ENCODE data around the gene CDK5. TPM values are rescaled to one million over a fixed set of nuclear protein-coding genes. Genes with fewer than 3 reads are reported as not detected.
"Not testable (repeated sequence)": the region's sequence is repeated elsewhere in the genome, so short reads cannot be mapped to it uniquely, and the experiment has no call there.

CDK5 gene
- total RNA-seq, 1 experiment from 2014 or later = 34.3 TPM

GRCh38 chr7:151017953-151018420, 39.7 kb downstream of the CDK5 start:
- H3K9me3 ChIP-seq (replicated peaks) = no peaks in the 10 kb centered on the region
- H3K36me3 ChIP-seq = no peaks in the 10 kb centered on the region
- no peak overlapping the region for H3K27ac ChIP-seq
- peaks cover 40% of the 10 kb centered on the region for H3K27me3 ChIP-seq
- no peaks in the 10 kb centered on the region; the same call in 1 of the 2 replicates for H3K4me1 ChIP-seq
- H3K4me3 ChIP-seq = no peak overlapping the region
- DNase-seq = peak; percentile 64 to 68

DNA sequence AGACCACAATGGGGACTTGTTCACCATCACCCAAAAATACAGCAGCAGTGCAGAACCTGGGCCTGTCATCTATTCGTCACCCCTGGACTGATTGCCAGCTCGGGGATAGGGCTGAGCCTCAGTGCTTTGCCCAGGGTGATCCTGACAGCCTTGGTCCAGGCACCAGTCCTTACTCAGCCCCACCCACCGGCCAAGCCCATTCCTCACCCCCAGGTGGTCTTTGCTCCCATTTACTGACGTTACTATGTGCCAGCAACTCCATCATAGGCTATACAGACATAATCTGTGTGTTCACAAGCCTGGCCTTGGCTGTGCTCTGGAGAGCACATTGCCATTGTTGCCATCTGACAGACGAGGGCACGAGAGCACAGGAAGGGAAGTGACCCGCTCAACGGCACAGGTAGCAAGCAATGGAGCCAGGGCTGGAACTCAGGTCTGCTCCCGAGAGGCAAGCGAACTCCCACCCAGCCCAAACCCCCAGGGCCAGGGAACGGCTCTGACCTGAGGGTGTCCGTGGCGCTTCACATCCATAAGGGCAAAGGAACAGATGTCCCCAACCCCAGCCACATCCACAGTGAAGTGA, 40.2 kb downstream of the CDK5 start:
- H3K36me3 ChIP-seq = no peaks in the 10 kb centered on the region
- H3K27ac ChIP-seq = no peak overlapping the region
- no peak overlapping the region for H3K4me3 ChIP-seq
- H3K4me1 ChIP-seq = no peaks in the 10 kb centered on the region; the same call in 1 of the 2 replicates
- DNase-seq = no peak
- H3K9me3 ChIP-seq (replicated peaks) = no peaks in the 10 kb centered on the region
- H3K27me3 ChIP-seq = peaks cover 37% of the 10 kb centered on the region

DNA sequence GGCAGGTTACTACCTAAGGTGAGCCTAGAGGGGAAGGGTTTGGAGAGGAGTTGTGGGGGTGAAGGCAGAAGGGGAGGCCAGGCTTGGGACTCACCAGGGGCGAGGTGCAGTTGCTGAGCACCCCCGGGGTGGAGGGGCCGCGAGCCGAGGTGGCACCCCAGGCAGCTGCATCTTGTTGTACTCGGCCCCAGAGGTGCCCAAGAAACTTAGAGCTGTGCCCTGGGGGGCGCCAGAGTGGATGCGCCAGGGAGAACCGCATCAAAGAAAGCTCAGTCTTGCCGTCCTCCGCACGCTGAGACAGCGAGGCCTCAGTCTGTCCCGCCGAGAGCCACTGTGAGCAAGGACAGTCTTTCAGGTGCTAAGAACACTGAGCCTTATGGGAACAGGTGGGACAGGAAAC, 40.8 kb downstream of the CDK5 start:
- Histone ChIP-seq H3K27me3 (peaks cover 40% of the 10 kb centered on the region), H3K9me3 (replicated peaks) (no peaks in the 10 kb centered on the region), H3K4me1 (no peaks in the 10 kb centered on the region; the same call in 1 of the 2 replicates), H3K36me3 (no peaks in the 10 kb centered on the region), H3K27ac (no peak overlapping the region), H3K4me3 (no peak overlapping the region)
- DNase-seq = no peak

DNA sequence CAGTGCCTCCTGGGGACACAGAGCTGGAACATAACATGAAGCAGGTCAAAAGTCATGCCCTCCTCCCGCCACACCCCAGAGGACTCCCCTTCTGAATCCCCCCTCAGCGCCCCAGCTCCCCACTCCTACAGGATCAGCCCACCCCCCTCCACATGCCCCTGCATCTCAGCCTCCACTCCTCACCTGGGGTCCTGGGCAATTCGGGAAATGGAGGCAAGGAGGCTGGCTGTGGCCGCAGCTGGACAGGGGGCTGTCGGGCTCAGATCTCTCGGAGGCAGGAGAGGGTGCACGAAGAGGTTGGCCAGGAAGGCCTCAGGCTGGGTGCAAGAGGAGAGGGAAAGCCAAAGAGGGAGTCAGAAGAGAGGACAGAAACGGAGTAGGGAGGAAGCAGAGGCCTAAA, 41.2 kb downstream of the CDK5 start:
- DNase-seq = no peak
- peaks cover 44% of the 10 kb centered on the region for H3K27me3 ChIP-seq
- H3K36me3 ChIP-seq = no peaks in the 10 kb centered on the region

GRCh38 chr7:151015967-151016366, 41.7 kb downstream of the CDK5 start:
- H3K4me1 ChIP-seq = no peaks in the 10 kb centered on the region; the same call in 1 of the 2 replicates
- no peaks in the 10 kb centered on the region for H3K36me3 ChIP-seq
- H3K27me3 ChIP-seq = peaks cover 47% of the 10 kb centered on the region
- H3K27ac ChIP-seq = no peak overlapping the region
- no peaks in the 10 kb centered on the region for H3K9me3 ChIP-seq (replicated peaks)
- H3K4me3 ChIP-seq = no peak overlapping the region
- DNase-seq = no peak

More for the DNA sequence above, 41.2 kb downstream of the CDK5 start:
- H3K9me3 ChIP-seq (replicated peaks) = no peaks in the 10 kb centered on the region
- no peak overlapping the region for H3K27ac ChIP-seq
- no peak overlapping the region for H3K4me3 ChIP-seq
- no peaks in the 10 kb centered on the region; the same call in 1 of the 2 replicates for H3K4me1 ChIP-seq

DNA sequence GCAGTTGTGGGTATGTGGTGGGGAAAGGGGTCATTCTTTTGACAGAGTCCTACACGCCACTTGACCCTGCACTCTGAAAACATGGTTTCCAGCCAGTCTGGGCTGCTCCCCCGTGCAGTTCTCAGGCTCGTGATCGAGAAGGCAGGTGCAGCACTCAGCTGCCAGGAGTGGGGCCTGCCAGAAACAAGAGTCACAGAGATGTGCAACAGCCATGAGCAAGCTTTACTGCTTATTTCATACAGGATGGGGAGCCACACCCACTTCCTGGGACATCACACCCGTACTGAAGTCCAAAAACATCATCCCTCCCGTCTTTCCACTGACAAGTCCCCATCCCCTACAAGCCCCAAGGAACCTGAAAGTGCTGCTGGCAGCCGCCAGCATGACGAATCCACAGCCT, 42.7 kb downstream of the CDK5 start:
- Histone ChIP-seq H3K4me1 (no peaks in the 10 kb centered on the region; the same call in 1 of the 2 replicates), H3K27me3 (peaks cover 50% of the 10 kb centered on the region), H3K27ac (no peak overlapping the region), H3K4me3 (no peak overlapping the region), H3K9me3 (replicated peaks) (no peaks in the 10 kb centered on the region), H3K36me3 (no peaks in the 10 kb centered on the region)
- DNase-seq = no peak

GRCh38 chr7:151013733-151014497, 43.8 kb downstream of the CDK5 start:
- DNase-seq = no peak
- H3K36me3 ChIP-seq = no peaks in the 10 kb centered on the region
- no peaks in the 10 kb centered on the region; the same call in 1 of the 2 replicates for H3K4me1 ChIP-seq
- no peak overlapping the region for H3K27ac ChIP-seq
- no peaks in the 10 kb centered on the region for H3K9me3 ChIP-seq (replicated peaks)
- no peak overlapping the region for H3K4me3 ChIP-seq
- H3K27me3 ChIP-seq = peaks cover 47% of the 10 kb centered on the region

GRCh38 chr7:151013356-151013732, 44.4 kb downstream of the CDK5 start:
- no peak overlapping the region for H3K27ac ChIP-seq
- DNase-seq = no peak
- H3K9me3 ChIP-seq (replicated peaks) = no peaks in the 10 kb centered on the region
- no peaks in the 10 kb centered on the region for H3K36me3 ChIP-seq
- no peaks in the 10 kb centered on the region; the same call in 1 of the 2 replicates for H3K4me1 ChIP-seq
- no peak overlapping the region for H3K4me3 ChIP-seq
- H3K27me3 ChIP-seq = peaks cover 50% of the 10 kb centered on the region

GRCh38 chr7:151012911-151013347, 44.8 kb downstream of the CDK5 start:
- Histone ChIP-seq H3K9me3 (replicated peaks) (no peaks in the 10 kb centered on the region), H3K4me1 (no peaks in the 10 kb centered on the region; the same call in 1 of the 2 replicates), H3K36me3 (no peaks in the 10 kb centered on the region), H3K4me3 (no peak overlapping the region), H3K27ac (no peak overlapping the region), H3K27me3 (peaks cover 50% of the 10 kb centered on the region)
- DNase-seq = peak in 1 of 2 experiments; percentile 49

DNA sequence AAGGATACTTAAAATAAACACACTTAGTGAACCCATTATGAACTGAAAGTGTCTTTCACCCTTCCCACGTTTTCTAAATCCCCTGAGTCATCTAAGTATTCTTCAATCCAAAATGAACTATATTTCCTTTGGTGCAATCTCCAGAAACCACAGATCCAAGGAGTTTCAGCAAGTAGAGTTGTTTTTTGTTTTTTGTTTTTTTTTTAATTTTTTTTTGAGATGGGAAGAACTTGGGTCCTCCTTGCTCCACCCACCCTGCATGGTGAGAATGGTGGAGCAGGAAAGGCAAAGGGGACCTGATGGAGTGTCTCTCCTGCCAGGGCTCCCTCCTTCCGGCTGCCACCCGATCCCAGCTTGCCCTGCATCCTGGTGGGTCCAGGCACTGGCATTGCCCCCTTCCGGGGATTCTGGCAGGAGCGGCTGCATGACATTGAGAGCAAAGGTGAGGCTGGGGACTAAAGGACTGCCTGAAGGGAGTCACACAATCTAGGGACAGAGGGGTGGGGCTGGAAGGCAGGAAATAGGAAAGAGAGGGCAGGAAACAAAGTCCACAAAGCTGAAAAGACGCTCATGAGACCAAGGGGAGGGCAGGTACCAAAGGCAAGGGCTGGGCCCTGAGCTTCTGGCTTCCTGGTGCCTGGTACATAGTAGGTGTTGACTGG, 45.5 kb downstream of the CDK5 start:
- no peaks in the 10 kb centered on the region for H3K9me3 ChIP-seq (replicated peaks)
- DNase-seq = no peak
- no peaks in the 10 kb centered on the region for H3K36me3 ChIP-seq
- H3K27ac ChIP-seq = no peak overlapping the region
- no peaks in the 10 kb centered on the region for H3K4me1 ChIP-seq
- H3K27me3 ChIP-seq = peaks cover 48% of the 10 kb centered on the region
- no peak overlapping the region for H3K4me3 ChIP-seq

GRCh38 chr7:151011616-151012015, 46.1 kb downstream of the CDK5 start:
- H3K36me3 ChIP-seq = not testable (repeated sequence)

DNA sequence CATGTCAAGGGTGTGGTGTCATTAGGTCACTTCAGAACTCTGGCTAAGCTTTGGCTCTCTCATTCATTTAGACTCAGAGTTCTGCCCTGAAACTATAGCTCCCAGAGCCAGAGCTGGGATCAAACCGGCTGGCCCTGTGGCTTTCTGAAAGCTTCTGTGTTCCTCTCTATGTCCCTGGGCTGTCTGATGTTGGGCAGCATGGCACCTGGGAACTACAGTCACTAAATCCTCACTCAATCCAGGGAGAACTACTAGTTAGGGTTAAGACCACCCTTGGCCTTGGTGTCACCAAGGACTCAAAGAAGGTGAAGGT, 46.6 kb downstream of the CDK5 start:
- H3K27me3 ChIP-seq = peaks cover 46% of the 10 kb centered on the region
- H3K27ac ChIP-seq = no peak overlapping the region
- no peak overlapping the region for H3K4me3 ChIP-seq
- no peaks in the 10 kb centered on the region for H3K4me1 ChIP-seq
- no peak for DNase-seq
- no peaks in the 10 kb centered on the region for H3K36me3 ChIP-seq
- H3K9me3 ChIP-seq (replicated peaks) = no peaks in the 10 kb centered on the region

More at GRCh38 chr7:151011616-151012015, 46.1 kb downstream of the CDK5 start:
- peaks cover 47% of the 10 kb centered on the region for H3K27me3 ChIP-seq
- not testable (repeated sequence) for DNase-seq; H3K4me1 ChIP-seq; H3K27ac ChIP-seq; H3K4me3 ChIP-seq; H3K9me3 ChIP-seq (replicated peaks)

- Histone ChIP-seq H3K9me3 (replicated peaks) (no peaks in the 10 kb centered on the region), H3K27ac (no peak overlapping the region), H3K4me1 (no peaks in the 10 kb centered on the region), H3K4me3 (no peak overlapping the region), H3K27me3 (peaks cover 41% of the 10 kb centered on the region), H3K36me3 (no peaks in the 10 kb centered on the region)
- DNase-seq = no peak
These were observed 47.2 kb downstream of the CDK5 start for GRCh38 chr7:151010307-151011096.

GRCh38 chr7:151010037-151010306, 47.7 kb downstream of the CDK5 start:
- Histone ChIP-seq H3K36me3 (no peaks in the 10 kb centered on the region), H3K4me3 (no peak overlapping the region), H3K27me3 (peaks cover 38% of the 10 kb centered on the region), H3K27ac (no peak overlapping the region), H3K4me1 (no peaks in the 10 kb centered on the region), H3K9me3 (replicated peaks) (no peaks in the 10 kb centered on the region)
- DNase-seq = no peak

Data from SJCRH30 (cell line).